ENCODE measurements around the gene RAB33A.

GRCh38 chrX:130147631-130148030 lies 24.1 kb upstream of the RAB33A start:
- no peak for TF ChIP-seq POLR2A (IDR thresholded peaks at IDR 0.05)
- no peak for TF ChIP-seq CTCF (IDR thresholded peaks at IDR 0.05)

Measured in body of pancreas (tissue), 4 donors.